ENCODE measurements around the gene CNKSR1.
A peak's percentile ranks its signal among the peaks of the same experiment; 100 is the strongest.

CNKSR1 gene

DNA sequence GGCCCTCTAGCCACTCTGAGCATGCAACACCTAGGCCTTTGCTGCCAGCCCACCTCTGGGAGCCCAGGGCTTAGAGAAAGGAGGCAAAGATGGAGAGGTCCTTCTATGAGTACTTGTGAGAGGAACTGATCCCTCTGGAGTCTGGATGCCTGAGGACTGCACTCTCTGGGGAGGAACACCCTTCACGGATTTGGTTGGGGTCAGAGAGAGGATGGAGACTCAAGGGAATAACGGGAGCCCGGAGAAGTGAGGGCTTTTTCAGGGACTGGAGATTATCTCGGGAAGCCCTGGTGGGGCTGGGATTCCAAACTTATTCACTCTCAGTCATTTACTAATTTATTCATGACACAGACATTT is 8.1 kb upstream of the CNKSR1 start:
- TF ChIP-seq, protein P1, sequence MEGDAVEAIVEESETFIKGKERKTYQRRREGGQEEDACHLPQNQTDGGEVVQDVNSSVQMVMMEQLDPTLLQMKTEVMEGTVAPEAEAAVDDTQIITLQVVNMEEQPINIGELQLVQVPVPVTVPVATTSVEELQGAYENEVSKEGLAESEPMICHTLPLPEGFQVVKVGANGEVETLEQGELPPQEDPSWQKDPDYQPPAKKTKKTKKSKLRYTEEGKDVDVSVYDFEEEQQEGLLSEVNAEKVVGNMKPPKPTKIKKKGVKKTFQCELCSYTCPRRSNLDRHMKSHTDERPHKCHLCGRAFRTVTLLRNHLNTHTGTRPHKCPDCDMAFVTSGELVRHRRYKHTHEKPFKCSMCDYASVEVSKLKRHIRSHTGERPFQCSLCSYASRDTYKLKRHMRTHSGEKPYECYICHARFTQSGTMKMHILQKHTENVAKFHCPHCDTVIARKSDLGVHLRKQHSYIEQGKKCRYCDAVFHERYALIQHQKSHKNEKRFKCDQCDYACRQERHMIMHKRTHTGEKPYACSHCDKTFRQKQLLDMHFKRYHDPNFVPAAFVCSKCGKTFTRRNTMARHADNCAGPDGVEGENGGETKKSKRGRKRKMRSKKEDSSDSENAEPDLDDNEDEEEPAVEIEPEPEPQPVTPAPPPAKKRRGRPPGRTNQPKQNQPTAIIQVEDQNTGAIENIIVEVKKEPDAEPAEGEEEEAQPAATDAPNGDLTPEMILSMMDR (IDR thresholded peaks at IDR 0.05; ENCODE audit: insufficient read depth, low read length, missing control alignments): no peak
- no peak for DNase-seq (ENCODE audit: low read depth, low spot score)
- H3K4me3 ChIP-seq (ENCODE audit: low read depth, low read length): peak overlapping the region; percentile 93
- ChIA-PET POLR2A (interaction anchor here (0.6 kb wide), 2 partner anchors 153 to 232 kb away, joined by 4 read pairs; no protein-coding TSS in a partner anchor), CTCF (interaction anchor here (0.6 to 6.1 kb wide), 38 partner anchors 8 to 248 kb away, joined by 3 to 39 read pairs (median 5); partner anchors contain the start of genes CATSPER4, CEP85 and CNKSR1)

DNA sequence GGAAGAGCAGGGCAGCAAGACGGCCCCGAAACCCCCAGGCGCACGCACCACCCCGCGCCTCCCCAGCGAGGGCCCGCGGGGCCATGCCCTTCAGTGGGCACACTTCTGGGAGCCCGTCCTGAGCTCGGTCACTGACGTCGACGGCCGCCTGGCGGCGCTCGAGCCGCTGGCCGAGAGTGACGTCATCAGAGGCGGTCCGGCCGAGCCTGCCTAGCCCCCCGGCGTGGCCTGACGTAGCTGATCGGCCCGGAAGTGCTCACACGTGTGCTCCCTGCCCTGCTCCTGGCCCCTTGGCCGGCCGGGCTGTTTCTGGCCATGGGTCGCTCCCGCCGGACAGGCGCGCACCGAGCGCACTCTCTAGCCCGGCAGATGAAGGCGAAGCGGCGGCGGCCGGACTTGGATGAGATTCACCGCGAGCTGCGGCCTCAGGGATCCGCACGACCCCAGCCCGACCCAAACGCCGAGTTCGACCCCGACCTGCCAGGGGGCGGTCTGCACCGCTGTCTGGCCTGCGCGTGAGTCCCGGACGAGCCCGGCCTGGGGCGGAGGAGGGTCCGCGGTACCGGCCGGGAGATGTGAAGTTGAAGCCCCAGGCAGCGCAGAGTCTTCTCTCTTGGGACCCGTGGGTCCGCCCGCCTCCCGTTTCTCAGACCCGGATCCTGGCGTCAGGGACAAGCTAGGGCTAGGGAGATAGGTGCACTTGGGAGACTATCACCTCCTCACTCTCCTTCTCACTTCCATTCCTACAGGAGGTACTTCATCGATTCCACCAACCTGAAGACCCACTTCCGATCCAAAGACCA is 7.4 kb upstream of the CNKSR1 start, which contains the start of gene ZNF593:
Gene ZNF593, plus strand, starts transcription at position 240 of the 803 bp plus-strand sequence. Its CDS starts 76 bp downstream, at position 316.
- H3K4me3 ChIP-seq (ENCODE audit: low read depth, low read length): peak within 1 kb of the TSS; percentile 93
- ChIA-PET POLR2A (interaction anchor here (0.6 to 0.7 kb wide), 3 partner anchors 58 to 232 kb away, joined by 3 to 4 read pairs (median 4); partner anchors contain the start of gene PDIK1L), CTCF (interaction anchor here (0.6 to 6.1 kb wide), 46 partner anchors 8 to 247 kb away, joined by 3 to 39 read pairs (median 5); partner anchors contain the start of genes CATSPER4, CD52, CEP85 and CNKSR1)
- DNase-seq (ENCODE audit: low read depth, low spot score): peak; percentile 19
- TF ChIP-seq, protein P1 (IDR thresholded peaks at IDR 0.05; ENCODE audit: insufficient read depth, low read length, missing control alignments): peak; percentile 100

DNA sequence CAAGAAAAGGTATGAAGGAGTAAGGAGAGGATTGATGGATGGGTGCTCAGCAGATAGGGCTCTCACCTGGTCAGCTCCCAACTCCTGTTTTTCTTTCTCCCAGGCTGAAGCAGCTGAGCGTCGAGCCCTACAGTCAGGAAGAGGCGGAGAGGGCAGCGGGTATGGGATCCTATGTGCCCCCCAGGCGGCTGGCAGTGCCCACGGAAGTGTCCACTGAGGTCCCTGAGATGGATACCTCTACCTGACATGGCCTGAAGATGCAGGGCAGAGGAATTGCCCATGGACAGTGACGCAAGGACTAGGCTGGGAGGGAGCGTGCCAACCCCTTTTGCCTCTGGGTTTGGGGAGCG is 6.8 kb upstream of the CNKSR1 start:
- ChIA-PET POLR2A (no interaction called here), CTCF (interaction anchor here (0.8 to 6.1 kb wide), 31 partner anchors 8 to 247 kb away, joined by 3 to 39 read pairs (median 7); partner anchors contain the start of genes CATSPER4, CD52, CEP85 and CNKSR1)
- no peak for DNase-seq (ENCODE audit: low read depth, low spot score)
- TF ChIP-seq, protein P1 (IDR thresholded peaks at IDR 0.05; ENCODE audit: insufficient read depth, low read length, missing control alignments): no peak
- H3K4me3 ChIP-seq (ENCODE audit: low read depth, low read length): peak overlapping the region; percentile 93

DNA sequence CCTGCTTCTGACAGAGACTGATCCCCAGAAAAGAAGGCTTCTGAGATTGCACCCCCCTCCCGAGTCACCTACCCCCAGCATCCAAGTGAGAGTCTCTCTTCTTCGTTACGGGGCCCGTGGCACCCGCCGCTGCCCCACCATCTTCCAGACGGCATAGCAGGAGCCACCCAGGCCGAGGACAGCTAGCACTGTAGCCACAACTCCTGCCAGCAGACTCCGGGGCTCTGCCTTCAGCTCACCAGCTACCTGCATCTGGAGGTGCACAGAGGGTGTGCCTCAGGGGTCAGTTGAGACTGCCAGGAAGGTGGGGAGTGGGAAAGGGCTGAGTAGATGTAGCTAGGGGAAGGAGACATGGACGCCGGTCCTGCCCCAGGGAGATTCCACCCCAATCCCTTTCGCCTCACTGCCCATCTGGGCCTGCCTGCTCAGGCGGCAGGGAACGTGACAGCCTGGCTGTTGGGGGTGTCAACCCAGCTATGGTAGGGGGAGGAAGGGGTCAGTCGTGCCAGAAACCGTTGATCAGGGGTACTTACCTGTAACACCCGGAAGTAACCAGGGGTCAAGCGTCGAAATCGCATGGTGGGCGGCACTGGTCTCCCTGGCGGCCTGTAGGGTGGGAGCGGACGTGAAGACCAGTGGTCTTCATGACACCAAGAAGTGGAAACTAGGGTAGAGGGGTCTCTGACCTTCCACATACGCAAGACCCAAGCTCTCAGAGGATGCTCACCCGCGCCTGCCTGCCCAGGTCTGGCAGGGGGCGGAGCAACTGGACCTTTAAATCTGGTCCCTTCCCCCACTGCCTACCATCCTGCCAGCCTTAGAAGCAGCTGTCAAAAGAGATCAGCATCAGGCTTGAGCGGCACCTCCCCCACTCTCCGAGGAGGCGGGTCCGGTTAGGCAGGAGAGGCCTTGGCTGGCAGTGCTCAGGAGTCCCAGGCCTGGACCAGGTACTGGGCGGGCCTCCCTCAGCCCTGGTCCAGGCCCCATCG is 5.9 kb upstream of the CNKSR1 start, which contains the start of gene ZNF593OS:
Gene ZNF593OS, minus strand, starts transcription at position 749 of the 989 bp plus-strand sequence. Its CDS starts 171 bp downstream, at position 578.
- CTCF ChIA-PET: interaction anchor here (0.7 to 6.1 kb wide), 10 partner anchors 9 to 193 kb away, joined by 3 to 39 read pairs (median 8); partner anchors contain the start of gene CEP85
- POLR2A ChIA-PET: no interaction called here
- TF ChIP-seq, protein P1 (IDR thresholded peaks at IDR 0.05; ENCODE audit: insufficient read depth, low read length, missing control alignments): no peak
- peak within 1 kb of the TSS; percentile 93 for H3K4me3 ChIP-seq (ENCODE audit: low read depth, low read length)
- no peak for DNase-seq (ENCODE audit: low read depth, low spot score)

DNA sequence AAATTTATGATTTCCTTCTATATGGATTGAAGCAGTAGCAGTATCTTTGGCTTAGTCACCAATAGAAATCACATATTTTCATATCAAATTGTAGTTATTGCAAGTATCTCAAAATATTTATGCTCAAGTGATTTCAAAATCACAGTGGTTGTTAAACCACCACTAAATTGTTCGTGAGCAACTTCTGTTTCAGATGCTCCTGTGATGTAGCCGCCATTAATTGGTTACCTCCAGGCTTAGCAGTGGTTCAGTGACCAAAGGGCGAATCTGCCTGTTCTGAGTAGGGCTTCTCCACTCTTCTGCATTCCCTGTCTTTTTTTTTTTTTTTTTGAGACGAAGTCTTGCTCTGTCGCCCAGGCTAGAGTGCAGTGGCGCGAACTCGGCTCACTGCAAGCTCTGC is 1.9 kb upstream of the CNKSR1 start:
- no peak for DNase-seq (ENCODE audit: low read depth, low spot score)
- TF ChIP-seq, protein P1 (IDR thresholded peaks at IDR 0.05; ENCODE audit: insufficient read depth, low read length, missing control alignments): no peak
- ChIA-PET POLR2A (interaction anchor here (0.6 kb wide), 1 partner anchor 913 kb away, joined by 3 read pairs; no protein-coding TSS in a partner anchor), CTCF (interaction anchor here (1.4 to 2.0 kb wide), 3 partner anchors 12 to 18 kb away, joined by 3 to 6 read pairs (median 3); partner anchors contain the start of gene CATSPER4)
- H3K4me3 ChIP-seq (ENCODE audit: low read depth, low read length): no peak overlapping the region
